AG04449 (cell line): ENCODE results near the gene CD44.

Experiments
- CTCF ChIA-PET: fragments of 350-600 bp; formaldehyde crosslinking; extraction: SDS; loops from one replicate; lab custom pipeline; 2021; ENCODE audit warnings: antibody characterized with exemption; lab: Yijun Ruan, JAX
- POLR2A ChIA-PET: fragments of 400-600, 350-600 bp; formaldehyde crosslinking; extraction: SDS; loops from one replicate; lab custom pipeline; 2020; ENCODE audit warnings: antibody characterized with exemption, inconsistent platforms; lab: Yijun Ruan, JAX
- DNase-seq: peaks from one replicate; pipeline ENCODE4 v3.0.0-alpha.2; 2010; ENCODE audit warnings: low read depth, low spot score
- H3K4me3 ChIP-seq: 2 replicates; pipeline ENCODE4 v1.5.1; 2011; ENCODE audit warnings: low read depth, mild to moderate bottlenecking, control low read depth, low read length
- CTCF ChIP-seq: IDR thresholded peaks from one replicate; pipeline ENCODE4 v1.5.1; 2011; ENCODE audit warnings: mild to moderate bottlenecking, moderate library complexity, low read length, control low read depth, inconsistent platforms; ENCODE audit not compliant: insufficient read depth; ENCODE audit errors: missing control alignments

Gene CD44

GRCh38 chr11:35111161-35112055 lies 27.6 kb upstream of the CD44 start:
- H3K4me3 ChIP-seq: no peak overlapping the region
- TF ChIP-seq CTCF: no peak
- ChIA-PET POLR2A (interaction anchor here (0.8 to 1.9 kb wide), 2 partner anchors 11 to 28 kb away, joined by 3 to 10 read pairs; partner anchors contain the start of gene CD44), CTCF (interaction anchor here (1.3 to 2.2 kb wide), 3 partner anchors 11 to 281 kb away, joined by 3 to 7 read pairs (median 3); no protein-coding TSS in a partner anchor)
- DNase-seq: no peak

GRCh38 chr11:35112056-35112845 lies 26.7 kb upstream of the CD44 start:
- no peak for DNase-seq
- TF ChIP-seq CTCF: no peak
- no peak overlapping the region for H3K4me3 ChIP-seq
- POLR2A ChIA-PET: interaction anchor here (1.9 kb wide), 1 partner anchor 27 kb away, joined by 10 read pairs; the partner anchor contains the start of gene CD44
- CTCF ChIA-PET: interaction anchor here (1.3 to 2.2 kb wide), 3 partner anchors 10 to 281 kb away, joined by 3 to 7 read pairs (median 3); no protein-coding TSS in a partner anchor

- no peak for DNase-seq
- CTCF ChIA-PET: interaction anchor here (1.3 to 2.2 kb wide), 2 partner anchors 10 to 280 kb away, joined by 3 to 7 read pairs; no protein-coding TSS in a partner anchor
- no peak for TF ChIP-seq CTCF
- POLR2A ChIA-PET: no interaction called here
- H3K4me3 ChIP-seq: no peak overlapping the region
These were observed 26.2 kb upstream of the CD44 start for GRCh38 chr11:35112846-35113105.

- CTCF ChIA-PET: no interaction called here
- no peak overlapping the region for H3K4me3 ChIP-seq
- no peak for TF ChIP-seq CTCF
- POLR2A ChIA-PET: no interaction called here
- no peak for DNase-seq
These were observed 23.9 kb upstream of the CD44 start for GRCh38 chr11:35114906-35115687.

GRCh38 chr11:35115688-35116030 lies 23.3 kb upstream of the CD44 start:
- CTCF ChIA-PET: interaction anchor here (1.0 kb wide), 1 partner anchor 117 kb away, joined by 3 read pairs; no protein-coding TSS in a partner anchor
- no peak for TF ChIP-seq CTCF
- POLR2A ChIA-PET: no interaction called here

More at GRCh38 chr11:35115688-35116030, 23.3 kb upstream of the CD44 start:
- DNase-seq: no peak
- H3K4me3 ChIP-seq: no peak overlapping the region
